ENCODE data around the gene ELAVL2.

DNA sequence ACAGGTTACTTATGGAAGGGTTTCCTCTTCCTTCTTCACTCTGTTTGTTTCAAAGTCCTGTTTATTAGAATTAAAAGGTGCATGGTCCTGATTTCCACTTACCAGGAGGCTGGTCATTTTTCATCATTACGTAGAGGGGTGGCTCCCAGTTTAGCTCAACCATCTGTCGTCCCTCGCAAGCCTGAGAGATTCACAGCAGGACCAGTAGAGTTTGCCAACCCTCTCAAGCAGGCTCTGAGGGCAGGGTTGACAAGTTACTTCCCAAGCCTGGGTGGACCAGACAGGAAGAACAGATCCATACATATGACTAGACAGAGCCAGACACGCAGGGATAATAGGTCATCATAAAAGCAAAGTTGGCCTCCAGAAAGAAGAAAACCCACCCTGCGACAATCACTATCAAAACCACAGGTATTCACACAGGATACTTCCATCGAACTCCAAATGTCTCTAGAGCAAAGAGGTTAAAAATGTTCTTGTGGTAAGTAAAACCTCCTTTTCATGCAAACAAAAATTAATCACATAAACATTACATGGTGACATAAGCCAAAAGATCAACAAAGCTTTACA is 151.9 kb downstream of the ELAVL2 start:
- TF ChIP-seq POLR2AphosphoS5 (IDR thresholded peaks at IDR 0.05; ENCODE audit: low read depth), result no peak
- TF ChIP-seq, protein P1, sequence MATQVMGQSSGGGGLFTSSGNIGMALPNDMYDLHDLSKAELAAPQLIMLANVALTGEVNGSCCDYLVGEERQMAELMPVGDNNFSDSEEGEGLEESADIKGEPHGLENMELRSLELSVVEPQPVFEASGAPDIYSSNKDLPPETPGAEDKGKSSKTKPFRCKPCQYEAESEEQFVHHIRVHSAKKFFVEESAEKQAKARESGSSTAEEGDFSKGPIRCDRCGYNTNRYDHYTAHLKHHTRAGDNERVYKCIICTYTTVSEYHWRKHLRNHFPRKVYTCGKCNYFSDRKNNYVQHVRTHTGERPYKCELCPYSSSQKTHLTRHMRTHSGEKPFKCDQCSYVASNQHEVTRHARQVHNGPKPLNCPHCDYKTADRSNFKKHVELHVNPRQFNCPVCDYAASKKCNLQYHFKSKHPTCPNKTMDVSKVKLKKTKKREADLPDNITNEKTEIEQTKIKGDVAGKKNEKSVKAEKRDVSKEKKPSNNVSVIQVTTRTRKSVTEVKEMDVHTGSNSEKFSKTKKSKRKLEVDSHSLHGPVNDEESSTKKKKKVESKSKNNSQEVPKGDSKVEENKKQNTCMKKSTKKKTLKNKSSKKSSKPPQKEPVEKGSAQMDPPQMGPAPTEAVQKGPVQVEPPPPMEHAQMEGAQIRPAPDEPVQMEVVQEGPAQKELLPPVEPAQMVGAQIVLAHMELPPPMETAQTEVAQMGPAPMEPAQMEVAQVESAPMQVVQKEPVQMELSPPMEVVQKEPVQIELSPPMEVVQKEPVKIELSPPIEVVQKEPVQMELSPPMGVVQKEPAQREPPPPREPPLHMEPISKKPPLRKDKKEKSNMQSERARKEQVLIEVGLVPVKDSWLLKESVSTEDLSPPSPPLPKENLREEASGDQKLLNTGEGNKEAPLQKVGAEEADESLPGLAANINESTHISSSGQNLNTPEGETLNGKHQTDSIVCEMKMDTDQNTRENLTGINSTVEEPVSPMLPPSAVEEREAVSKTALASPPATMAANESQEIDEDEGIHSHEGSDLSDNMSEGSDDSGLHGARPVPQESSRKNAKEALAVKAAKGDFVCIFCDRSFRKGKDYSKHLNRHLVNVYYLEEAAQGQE (IDR thresholded peaks at IDR 0.05; ENCODE audit: insufficient replicate concordance, low read depth), result no peak
- TF ChIP-seq, protein P2, sequence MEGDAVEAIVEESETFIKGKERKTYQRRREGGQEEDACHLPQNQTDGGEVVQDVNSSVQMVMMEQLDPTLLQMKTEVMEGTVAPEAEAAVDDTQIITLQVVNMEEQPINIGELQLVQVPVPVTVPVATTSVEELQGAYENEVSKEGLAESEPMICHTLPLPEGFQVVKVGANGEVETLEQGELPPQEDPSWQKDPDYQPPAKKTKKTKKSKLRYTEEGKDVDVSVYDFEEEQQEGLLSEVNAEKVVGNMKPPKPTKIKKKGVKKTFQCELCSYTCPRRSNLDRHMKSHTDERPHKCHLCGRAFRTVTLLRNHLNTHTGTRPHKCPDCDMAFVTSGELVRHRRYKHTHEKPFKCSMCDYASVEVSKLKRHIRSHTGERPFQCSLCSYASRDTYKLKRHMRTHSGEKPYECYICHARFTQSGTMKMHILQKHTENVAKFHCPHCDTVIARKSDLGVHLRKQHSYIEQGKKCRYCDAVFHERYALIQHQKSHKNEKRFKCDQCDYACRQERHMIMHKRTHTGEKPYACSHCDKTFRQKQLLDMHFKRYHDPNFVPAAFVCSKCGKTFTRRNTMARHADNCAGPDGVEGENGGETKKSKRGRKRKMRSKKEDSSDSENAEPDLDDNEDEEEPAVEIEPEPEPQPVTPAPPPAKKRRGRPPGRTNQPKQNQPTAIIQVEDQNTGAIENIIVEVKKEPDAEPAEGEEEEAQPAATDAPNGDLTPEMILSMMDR (IDR thresholded peaks at IDR 0.05; ENCODE audit: insufficient read depth, low read length), result no peak

Measured in HL-60 (cell line).